Uterus (tissue), 4 donors: ENCODE data around the gene KDM1A. TPM values are rescaled to one million over a fixed set of nuclear protein-coding genes. Genes with fewer than 3 reads are reported as not detected.

Experiments
- DNase-seq, 2 donors: peaks; one replicate each; pipeline ENCODE4 v3.0.0-alpha.2; 2019 to 2020
- H3K27ac ChIP-seq, 2 donors: fragments of 200-600 bp; sonication (generic); 1 replicate in 1 of 2; 2 replicates in 1 of 2; pipeline ENCODE4 v1.5.1; 2016 to 2018
- H3K27me3 ChIP-seq, 2 donors: fragments of 200-600 bp; sonication (generic); one replicate each; pipeline ENCODE4 v1.5.1; 2018 to 2019; ENCODE audit warnings: control low read depth in 1 of 2
- H3K36me3 ChIP-seq, 2 donors: fragments of 200-600 bp; sonication (generic); one replicate each; pipeline ENCODE4 v1.5.1; 2019; ENCODE audit warnings: control low read depth in 1 of 2
- H3K4me1 ChIP-seq, 2 donors: fragments of 200-600 bp; sonication (generic); one replicate each; pipeline ENCODE4 v1.5.1; 2018 to 2019; ENCODE audit warnings: control low read depth in 1 of 2
- H3K4me3 ChIP-seq, 2 donors: fragments of 200-600 bp; sonication (generic); 1 replicate in 1 of 2; 2 replicates in 1 of 2; pipeline ENCODE4 v1.5.1; 2018 to 2019; ENCODE audit warnings: mild to moderate bottlenecking in 1 of 2
- H3K9me3 ChIP-seq, 2 donors: fragments of 200-600 bp; sonication (generic); one replicate each; pipeline ENCODE4 v1.5.1; 2019; ENCODE audit warnings: control low read depth in 1 of 2
- POLR2A ChIP-seq, 2 donors: fragments of 450-650 bp; IDR thresholded peaks; one replicate each; pipeline ENCODE4 v1.6.1; 2016; ENCODE audit warnings: antibody characterized with exemption in 2 of 2, mild to moderate bottlenecking in 1 of 2, moderate library complexity in 1 of 2
- intact Hi-C: fragments of 100-400 bp; cut with DNase I; formaldehyde crosslinking; loops from one replicate; pipeline ENCODE4 v1.15.1; 2023; ENCODE audit warnings: low total_unique reads
- total RNA-seq, 4 donors: library from RNA; depleted of rRNA in 3 of 4; stranded (reverse); fragments of >200 nt in 3 of 4; gene quantifications; one replicate each; pipeline versions ENCODE4 v1.1.0 to v1.2.4, GENCODE V29; 2014 to 2023
- TF ChIP-seq, protein P1 (sequence below), 4 experiments: fragments of 200-600 bp in 2 of 4; fragments of 450-650 bp in 2 of 4; sonication (generic) in 2 of 4; IDR thresholded peaks; one replicate each; pipeline ENCODE4 v1.5.1; 2016 to 2019; ENCODE audit warnings: antibody characterized with exemption in 4 of 4, mild to moderate bottlenecking in 2 of 4, moderate library complexity in 1 of 4
- donor health status: DM: yes; HTN: yes; CAD: no.

Gene KDM1A
- total RNA-seq, 4 donors from 2014 or later: 31.5 to 137 (median 57.3) TPM

DNA sequence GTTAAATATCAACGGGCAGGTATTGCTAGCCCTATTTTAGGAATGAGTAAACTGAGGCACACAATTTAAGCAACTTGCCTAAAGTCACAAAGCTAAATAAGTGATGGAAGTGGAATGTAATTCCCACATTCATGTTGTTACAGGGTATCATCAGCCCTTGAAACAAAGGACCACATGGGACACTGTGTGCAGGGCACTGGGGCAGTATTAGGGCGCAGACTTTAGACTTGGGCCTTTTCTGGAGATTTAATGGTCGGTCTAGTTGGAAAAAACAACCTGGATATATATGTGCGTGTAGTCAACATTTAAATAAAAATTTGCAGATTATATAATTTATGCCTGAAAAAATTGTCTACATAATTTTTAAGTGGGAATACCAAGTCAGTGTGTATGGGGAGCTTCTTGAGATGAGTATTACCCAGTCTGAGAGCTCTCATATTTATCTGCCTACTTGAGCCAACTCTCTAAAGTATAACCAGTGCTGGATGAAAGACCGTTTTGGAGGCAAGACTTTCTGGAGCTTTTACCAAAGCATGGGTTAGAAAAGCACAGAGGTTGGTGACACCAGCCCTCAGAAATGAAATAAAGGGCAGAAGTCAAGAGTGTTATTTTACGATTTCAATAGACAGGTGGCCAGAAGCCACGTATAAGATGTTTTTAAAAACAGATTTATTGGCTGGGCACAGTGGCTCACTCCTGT is 1.6 kb downstream of the KDM1A start:
- Histone ChIP-seq H3K9me3 (no peaks in the 10 kb centered on the region), H3K4me3 (peak overlapping the region; percentile 73 to 88), H3K4me1 (no peaks in the 10 kb centered on the region), H3K27ac (peak overlapping the region; percentile 86 to 95), H3K36me3 (no peaks in the 10 kb centered on the region), H3K27me3 (no peaks in the 10 kb centered on the region)
- intact Hi-C loops: no loop called here
- TF ChIP-seq, protein P1, sequence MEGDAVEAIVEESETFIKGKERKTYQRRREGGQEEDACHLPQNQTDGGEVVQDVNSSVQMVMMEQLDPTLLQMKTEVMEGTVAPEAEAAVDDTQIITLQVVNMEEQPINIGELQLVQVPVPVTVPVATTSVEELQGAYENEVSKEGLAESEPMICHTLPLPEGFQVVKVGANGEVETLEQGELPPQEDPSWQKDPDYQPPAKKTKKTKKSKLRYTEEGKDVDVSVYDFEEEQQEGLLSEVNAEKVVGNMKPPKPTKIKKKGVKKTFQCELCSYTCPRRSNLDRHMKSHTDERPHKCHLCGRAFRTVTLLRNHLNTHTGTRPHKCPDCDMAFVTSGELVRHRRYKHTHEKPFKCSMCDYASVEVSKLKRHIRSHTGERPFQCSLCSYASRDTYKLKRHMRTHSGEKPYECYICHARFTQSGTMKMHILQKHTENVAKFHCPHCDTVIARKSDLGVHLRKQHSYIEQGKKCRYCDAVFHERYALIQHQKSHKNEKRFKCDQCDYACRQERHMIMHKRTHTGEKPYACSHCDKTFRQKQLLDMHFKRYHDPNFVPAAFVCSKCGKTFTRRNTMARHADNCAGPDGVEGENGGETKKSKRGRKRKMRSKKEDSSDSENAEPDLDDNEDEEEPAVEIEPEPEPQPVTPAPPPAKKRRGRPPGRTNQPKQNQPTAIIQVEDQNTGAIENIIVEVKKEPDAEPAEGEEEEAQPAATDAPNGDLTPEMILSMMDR (IDR thresholded peaks at IDR 0.05): no peak
- TF ChIP-seq POLR2A (IDR thresholded peaks at IDR 0.05): no peak
- no peak for DNase-seq

DNA sequence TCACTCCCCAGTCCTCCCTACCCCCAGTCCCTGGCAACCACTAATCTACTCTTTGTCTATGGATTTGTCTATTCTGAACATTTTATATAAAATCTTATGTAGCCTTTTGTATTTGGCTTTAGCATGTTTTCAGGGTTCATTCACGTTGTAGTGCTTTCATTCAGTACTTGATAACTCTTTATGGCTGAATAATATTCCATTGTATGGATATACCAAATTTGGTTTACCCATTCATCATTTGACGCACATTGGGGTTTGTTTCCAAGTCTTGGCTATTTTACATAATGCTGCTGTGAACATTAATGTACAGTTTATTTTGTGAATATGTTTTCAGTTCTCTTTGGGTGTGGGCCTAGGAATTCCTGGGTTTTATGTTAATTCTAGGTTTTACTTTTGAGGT is 2.6 kb downstream of the KDM1A start:
- no peak for TF ChIP-seq POLR2A (IDR thresholded peaks at IDR 0.05)
- TF ChIP-seq, protein P1 (IDR thresholded peaks at IDR 0.05): no peak
- H3K4me3 ChIP-seq: no peak overlapping the region
- no peaks in the 10 kb centered on the region for H3K4me1 ChIP-seq
- no peaks in the 10 kb centered on the region for H3K9me3 ChIP-seq
- H3K27ac ChIP-seq: no peak overlapping the region
- no peaks in the 10 kb centered on the region for H3K36me3 ChIP-seq
- no peak for DNase-seq
- intact Hi-C loops: no loop called here
- no peaks in the 10 kb centered on the region for H3K27me3 ChIP-seq

DNA sequence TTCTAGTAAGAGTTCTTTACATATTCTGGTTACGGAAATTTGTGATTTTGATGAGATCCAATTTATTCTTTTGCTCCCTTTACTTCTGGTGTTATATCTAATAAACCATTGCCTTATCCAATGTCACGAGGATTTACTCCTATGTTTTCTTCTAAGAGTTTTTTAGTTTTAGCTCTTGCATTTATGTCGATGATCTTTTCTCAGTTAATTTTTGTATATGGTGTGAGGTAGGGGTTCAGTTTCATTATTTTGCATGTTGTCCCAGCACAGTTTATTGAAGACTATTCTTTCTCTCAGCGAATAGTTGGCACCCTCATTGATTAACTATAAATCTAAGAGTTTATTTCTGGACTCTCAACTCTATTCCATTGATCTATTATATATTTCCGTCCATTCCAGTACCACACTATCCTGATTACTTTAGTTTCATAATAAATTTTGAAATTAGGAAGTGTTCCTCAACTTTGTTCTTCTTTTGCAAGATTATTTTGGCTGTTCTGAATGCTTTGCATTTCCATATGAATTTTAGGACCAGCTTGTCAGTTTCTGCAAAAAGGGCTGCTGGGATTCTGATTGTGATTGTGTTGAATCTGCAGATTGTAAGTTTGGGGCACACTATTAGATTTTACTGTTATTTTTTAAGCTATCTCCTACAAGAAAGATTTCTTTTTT is 4.0 kb downstream of the KDM1A start:
- no peaks in the 10 kb centered on the region for H3K36me3 ChIP-seq
- H3K4me3 ChIP-seq: no peak overlapping the region
- intact Hi-C loops: no loop called here
- H3K27ac ChIP-seq: no peak overlapping the region
- no peak for DNase-seq
- TF ChIP-seq POLR2A (IDR thresholded peaks at IDR 0.05): no peak
- TF ChIP-seq, protein P1 (IDR thresholded peaks at IDR 0.05): no peak
- H3K4me1 ChIP-seq: no peaks in the 10 kb centered on the region
- H3K9me3 ChIP-seq: no peaks in the 10 kb centered on the region
- H3K27me3 ChIP-seq: no peaks in the 10 kb centered on the region

DNA sequence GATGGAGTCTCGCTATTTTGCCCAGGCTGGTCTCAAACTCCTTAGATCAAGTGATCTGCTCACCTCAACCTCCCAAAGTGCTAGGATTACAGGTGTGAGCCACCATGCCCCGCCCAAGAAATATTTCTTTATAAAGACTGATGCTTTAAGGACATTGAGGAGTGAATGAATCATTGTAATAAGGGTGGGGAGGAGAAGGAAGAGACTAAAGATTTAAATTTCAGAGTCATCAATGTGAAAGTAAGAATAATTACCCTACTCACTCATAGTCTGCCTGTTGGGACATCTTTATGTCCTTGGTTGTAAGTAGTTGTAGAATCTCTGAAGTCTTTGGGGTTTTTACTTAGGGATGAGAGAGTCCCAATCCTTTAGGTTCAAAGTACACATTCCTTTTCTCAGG is 7.3 kb downstream of the KDM1A start:
- no peak for TF ChIP-seq POLR2A (IDR thresholded peaks at IDR 0.05)
- TF ChIP-seq, protein P1 (IDR thresholded peaks at IDR 0.05): no peak
- intact Hi-C loops: no loop called here
- no peaks in the 10 kb centered on the region for H3K4me1 ChIP-seq
- no peaks in the 10 kb centered on the region for H3K9me3 ChIP-seq
- DNase-seq: no peak
- no peak overlapping the region for H3K4me3 ChIP-seq
- H3K27ac ChIP-seq: no peak overlapping the region
- no peaks in the 10 kb centered on the region for H3K36me3 ChIP-seq
- H3K27me3 ChIP-seq: no peaks in the 10 kb centered on the region

DNA sequence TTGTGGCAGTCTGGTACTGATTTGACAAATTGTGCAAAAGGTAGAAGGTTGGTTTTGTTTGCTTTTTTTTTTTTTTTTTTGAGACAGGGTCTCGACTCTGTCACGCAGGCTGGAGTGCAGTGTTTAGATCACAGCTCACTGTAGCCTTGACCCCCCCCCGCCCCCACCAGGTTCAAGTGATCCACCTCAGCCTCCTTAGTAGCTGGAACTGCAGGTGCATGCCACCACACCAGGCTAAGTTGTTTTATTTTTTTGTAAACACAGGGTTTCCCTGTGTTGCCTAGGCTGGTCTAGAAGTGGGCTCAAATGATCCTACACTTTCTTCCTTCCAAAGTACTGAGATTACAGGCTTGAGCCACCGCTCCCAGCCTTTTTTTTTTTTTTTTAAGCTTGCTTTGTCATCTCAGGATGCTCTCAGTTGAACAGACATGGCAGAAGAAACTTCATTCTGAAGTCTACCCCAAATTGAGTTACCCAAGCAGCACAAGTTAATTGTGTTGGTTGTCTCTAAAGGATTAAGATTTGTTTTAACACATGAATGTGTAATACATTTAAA is 8.2 kb downstream of the KDM1A start:
- H3K4me3 ChIP-seq: no peak overlapping the region
- H3K4me1 ChIP-seq: no peaks in the 10 kb centered on the region
- no peak for TF ChIP-seq POLR2A (IDR thresholded peaks at IDR 0.05)
- TF ChIP-seq, protein P1 (IDR thresholded peaks at IDR 0.05): no peak
- H3K27me3 ChIP-seq: no peaks in the 10 kb centered on the region
- intact Hi-C loops: no loop called here
- no peaks in the 10 kb centered on the region for H3K36me3 ChIP-seq
- H3K27ac ChIP-seq: no peak overlapping the region
- DNase-seq: no peak
- H3K9me3 ChIP-seq: no peaks in the 10 kb centered on the region
